Activated CD4-positive, alpha-beta T cell treated with anti-CD3 and anti-CD28 coated beads, Interleukin-10, Interleukin-2, amounts not matched to agents 100 ng/mL and 50 ng/mL, durations not matched to agents 16 hours and 8 hours (primary cell): ENCODE results near the gene SCD.

Experiments used
- DNase-seq: peaks from one replicate; pipeline ENCODE4 v3.0.0-alpha.2; 2020

The SCD gene

GRCh38 chr10:100340948-100341847 is 5.8 kb upstream of the SCD start:
- no peak for DNase-seq

DNA sequence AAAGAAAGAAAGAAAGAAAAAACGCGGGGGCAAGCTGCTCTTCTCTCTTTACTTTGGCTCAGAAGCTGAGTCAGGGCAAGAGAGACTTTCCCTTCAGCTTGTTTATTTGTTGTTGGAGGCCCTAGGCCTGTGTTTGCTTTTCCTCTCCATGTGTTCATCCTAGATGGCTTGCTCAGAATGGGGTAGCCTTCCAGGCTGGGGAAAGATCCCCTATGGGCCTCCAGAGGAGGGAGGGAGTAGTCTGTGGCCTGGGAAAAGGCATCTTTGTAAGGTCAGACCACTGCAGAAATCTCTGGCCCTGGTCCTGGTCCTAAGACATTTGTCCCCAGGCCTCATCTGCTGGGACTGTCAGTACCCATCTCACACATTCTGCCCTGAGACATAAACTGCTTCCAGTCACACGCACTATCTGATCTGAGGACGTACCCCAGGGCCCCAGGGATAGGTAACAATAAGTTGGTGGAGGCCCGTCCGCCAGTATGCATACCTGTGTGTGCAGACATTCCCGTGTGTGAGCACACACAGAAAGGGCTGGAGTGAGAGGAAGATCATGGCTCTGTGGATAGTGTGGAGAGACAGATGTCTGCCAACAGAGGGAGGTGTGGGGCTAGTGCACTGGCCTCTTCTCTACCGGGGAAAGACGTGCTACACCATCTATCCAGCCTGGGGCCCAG is 4.9 kb upstream of the SCD start:
- peak; percentile 57 for DNase-seq

- no peak for DNase-seq
These were observed 4.4 kb upstream of the SCD start for GRCh38 chr10:100342627-100342972.

GRCh38 chr10:100344241-100344788 is 2.7 kb upstream of the SCD start:
- no peak for DNase-seq

GRCh38 chr10:100345570-100346330 is 1.3 kb upstream of the SCD start:
- no peak for DNase-seq

DNA sequence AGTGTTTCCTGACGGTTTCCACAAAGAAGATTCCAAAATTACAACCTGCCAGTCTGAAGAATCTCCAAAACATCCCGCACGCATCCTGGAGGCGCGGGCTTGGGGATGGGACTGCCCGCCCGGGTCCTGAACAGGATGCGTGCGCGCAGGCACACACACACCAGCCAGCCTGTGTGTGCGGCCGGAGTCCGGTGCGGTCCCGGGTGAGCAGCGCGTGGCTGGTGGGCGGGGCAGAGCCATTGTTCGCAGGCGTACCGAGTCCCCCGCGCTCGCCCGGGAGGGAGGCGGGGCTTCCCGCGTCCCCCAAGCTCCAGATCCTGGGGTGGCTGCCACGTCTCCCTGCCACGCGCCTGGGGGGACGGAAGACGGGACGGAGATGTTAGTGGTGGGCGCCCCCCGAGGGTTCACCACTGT is 675 bp upstream of the SCD start:
- DNase-seq, result peak; percentile 88

DNA sequence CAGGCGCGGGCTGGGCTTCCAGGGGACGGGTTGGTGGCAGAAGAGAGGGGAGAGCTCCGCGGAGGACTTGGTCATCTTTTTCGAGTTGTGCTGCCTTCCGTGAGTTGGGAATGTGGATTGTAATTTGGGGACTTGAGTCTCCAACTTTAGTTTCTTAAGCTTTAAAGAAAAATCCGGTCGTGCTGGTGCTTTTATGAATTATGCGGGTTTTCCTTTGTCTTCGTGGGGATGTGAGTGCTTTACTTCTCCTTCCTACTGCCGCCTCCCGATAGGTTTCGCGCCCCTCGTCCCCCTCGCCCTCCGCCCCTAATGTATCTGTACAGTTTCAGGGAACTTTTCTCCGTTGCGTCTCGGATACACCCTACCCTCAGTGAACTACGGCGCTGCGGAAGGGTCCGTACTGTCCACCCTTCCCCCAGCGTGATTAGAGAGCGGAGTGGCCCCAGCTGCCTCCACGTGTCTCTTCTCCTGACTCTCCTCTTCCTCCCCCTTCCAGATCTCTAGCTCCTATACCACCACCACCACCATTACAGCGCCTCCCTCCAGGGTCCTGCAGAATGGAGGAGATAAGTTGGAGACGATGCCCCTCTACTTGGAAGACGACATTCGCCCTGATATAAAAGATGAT is 649 bp downstream of the SCD start:
- no peak for DNase-seq

DNA sequence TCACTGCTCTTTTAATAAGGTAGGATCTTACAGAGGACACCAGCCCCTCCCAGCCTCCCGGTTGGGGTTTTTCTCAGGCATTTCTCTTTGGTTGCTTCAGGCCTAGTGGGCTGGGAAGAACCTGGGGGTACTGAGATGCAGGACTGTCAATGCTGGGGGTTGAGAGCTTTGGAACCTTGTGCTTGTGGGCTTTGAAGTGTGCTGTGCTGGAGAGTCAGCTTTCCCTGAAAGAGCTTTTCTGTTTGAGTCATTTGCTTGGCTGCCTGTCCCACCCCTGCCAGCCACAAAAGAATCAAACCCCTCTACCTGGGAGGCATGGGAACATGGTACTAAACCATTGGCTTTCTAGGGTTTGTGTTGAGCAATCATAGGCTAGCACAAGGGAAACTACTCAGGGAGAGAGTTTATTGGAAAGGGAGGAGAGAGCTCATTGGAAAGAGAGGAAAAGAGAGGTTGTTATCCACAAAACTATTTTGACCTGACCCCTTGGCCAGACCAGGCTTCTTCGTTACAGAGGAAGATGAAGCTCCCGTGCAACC is 1.4 kb downstream of the SCD start:
- DNase-seq, result peak; percentile 49

GRCh38 chr10:100349087-100349486 is 2.1 kb downstream of the SCD start:
- DNase-seq, result no peak

DNA sequence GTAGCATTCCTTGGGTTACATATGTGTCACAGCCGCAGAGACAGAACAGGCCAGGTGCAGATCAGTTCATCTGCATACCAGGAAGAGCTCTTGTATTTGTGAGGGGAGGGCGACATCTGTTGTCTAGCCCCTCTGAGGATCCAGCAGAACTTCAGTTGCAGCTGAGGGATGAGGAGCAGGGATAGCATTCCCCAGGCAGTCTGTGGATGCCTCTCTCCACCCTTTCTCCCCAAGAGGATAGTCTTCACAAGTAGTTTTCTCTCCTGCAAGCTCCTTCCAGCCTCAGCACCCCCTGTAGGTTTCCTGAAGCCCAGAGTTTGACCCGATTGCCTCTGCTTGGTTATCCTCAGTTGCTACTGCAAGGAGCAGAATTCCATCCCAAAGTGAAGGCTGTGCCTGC is 2.6 kb downstream of the SCD start:
- DNase-seq, result no peak

GRCh38 chr10:100350914-100351485 is 4.0 kb downstream of the SCD start:
- no peak for DNase-seq

DNA sequence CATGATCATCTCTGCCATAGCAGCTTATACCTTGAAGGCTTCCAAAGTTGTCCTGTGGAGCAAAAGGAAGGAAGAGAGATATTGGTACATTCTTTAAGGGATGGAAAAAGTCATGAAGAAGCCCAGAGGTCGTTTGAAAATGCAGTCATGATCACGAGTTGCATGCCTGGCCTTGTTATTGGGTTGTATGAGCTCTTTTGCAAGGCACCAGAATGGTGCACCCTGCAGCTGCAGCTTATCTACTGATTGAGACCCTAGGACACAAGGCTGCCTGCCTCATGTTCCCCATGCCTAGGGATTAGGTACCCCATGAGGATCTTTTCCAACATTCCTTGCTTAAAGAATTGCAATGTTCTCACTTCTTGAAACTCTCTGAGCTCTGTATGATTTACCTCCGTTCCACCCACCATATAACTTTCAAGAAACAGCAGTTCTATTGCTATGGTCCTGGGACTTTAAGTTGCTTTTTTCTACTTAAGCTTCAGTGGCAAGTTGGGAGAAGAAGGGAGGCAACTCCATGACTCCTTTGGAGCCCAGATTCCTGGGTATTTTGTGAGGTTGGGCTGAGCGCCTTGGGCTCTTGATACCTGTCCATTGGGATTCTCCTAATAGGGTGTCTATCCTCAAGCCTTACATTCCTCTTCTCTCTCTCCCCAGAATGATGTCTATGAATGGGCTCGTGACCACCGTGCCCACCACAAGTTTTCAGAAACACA is 6.9 kb downstream of the SCD start:
- DNase-seq, result no peak

GRCh38 chr10:100355086-100355485 is 8.1 kb downstream of the SCD start:
- DNase-seq, result no peak

DNA sequence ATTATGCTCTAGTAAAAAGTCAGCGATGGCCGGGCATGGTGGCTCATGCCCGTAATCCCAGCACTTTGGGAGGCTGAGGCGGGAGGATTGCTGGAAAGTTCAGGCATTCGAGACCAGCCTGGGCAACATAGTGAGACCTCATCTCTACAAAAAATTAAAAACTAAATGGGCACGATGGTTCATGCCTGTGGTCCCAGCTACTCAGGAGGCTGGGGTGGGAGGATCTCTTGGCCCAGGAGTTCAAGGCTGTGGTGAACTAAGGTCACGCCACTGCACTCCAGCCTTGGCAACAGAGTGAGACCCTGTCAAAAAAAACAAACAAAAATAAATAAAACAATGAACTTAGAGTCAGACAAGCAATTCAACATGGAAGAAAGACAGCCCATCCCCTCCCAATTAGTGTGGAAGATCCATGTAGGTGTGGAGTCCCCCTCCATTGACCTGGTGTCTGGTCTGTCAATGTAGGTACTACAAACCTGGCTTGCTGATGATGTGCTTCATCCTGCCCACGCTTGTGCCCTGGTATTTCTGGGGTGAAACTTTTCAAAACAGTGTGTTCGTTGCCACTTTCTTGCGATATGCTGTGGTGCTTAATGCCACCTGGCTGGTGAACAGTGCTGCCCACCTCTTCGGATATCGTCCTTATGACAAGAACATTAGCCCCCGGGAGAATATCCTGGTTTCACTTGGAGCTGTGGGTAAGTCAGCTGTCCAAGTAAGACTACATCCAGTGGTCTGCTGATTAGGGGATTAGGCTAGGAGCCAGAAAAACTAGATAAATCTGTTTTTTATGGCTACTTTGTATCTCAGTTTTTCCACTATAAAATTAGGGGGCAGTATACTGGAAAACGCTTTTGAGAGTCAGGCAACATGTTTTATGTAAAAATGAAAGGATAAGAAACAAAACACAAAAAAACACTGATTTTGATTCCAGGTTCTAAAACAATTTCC is 9.3 kb downstream of the SCD start:
- DNase-seq, result no peak

DNA sequence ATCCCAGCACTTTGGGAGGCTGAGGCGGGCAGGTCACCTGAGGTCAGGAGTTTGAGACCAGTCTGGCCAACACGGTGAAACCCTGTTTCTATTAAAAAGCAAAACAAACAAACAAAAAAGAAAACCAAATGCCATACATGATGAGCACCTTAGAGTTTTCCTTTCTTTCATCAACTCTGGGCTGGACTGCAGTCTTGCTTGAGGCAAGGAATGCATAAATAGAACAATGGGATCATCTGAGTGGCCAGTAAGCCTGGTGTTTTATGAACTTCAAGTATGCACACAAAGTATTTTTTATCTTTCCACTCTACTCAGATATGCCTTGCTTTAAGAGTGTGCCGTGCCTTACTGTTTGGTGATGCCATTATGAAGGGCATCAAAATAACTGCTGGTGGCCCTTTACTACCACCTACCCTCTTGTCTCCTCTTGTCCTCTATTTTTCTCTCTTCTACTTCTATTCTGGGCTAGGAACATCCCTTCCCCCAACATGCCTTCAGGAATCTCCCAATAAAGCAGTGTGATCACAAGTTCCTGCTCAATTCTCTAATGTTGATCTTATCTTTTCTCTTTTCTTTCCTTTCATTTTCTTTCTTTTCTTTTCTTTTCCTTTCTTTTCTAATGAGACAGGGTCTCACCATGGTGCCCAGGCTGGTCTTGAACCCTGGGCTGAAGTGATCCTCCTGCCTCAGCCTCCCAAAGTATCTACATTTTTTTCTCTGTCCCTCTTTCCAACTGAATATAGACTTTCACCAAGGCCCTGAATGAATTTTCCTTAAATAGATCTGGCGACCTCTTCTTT is 10.2 kb downstream of the SCD start:
- DNase-seq, result no peak

- no peak for DNase-seq
These were observed 12.0 kb downstream of the SCD start for GRCh38 chr10:100359030-100359432.

DNA sequence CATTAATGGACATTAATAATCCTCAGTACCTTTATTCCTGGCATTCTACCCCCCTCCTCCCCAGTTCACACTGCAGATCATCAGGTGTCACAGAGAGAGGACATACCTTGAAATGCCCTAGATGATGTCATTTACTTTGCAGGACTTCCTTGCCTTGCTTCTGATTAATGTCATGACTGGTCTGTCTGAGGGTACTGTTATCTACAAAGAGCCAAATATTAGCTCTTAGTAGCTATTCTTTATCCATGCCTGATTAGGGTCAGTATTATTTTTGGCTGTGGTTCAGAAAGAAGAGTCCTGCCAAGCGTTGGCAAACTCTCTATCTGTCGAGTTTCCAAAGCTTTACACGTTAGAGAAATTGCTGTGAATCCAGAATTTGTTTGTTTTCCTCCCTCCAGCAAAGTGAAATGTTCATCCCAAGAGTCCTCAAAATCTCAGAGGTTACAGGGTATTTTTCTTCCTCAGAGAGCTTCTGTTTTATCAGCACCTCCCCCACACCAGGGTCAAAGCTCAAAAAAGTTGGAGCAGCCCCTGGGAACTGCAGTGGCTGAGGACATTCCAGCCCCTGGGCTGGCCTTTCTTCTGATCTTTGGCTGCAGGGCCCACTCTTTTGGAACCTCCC is 12.6 kb downstream of the SCD start:
- DNase-seq, result no peak

GRCh38 chr10:100360234-100360633 is 13.2 kb downstream of the SCD start:
- DNase-seq, result no peak
